AG09309 (cell line): ENCODE measurements around the gene PUM1.

Source experiments
- DNase-seq: peaks from one replicate; pipeline ENCODE4 v3.0.0-alpha.2; 2010; ENCODE audit warnings: low read depth
- H3K4me3 ChIP-seq: 2 replicates; pipeline ENCODE4 v1.5.1; 2011; ENCODE audit warnings: mild to moderate bottlenecking, low read depth, low read length, moderate library complexity; ENCODE audit not compliant: control insufficient read depth
- TF ChIP-seq, protein P1 (sequence below): IDR thresholded peaks from 2 replicates; pipeline ENCODE4 v1.5.1; 2011; ENCODE audit warnings: mild to moderate bottlenecking, low read depth, low read length, inconsistent platforms; ENCODE audit not compliant: insufficient read depth, control insufficient read depth; ENCODE audit errors: missing control alignments

PUM1 gene

GRCh38 chr1:31031330-31032143 is 34.0 kb downstream of the PUM1 start:
- H3K4me3 ChIP-seq: no peak overlapping the region
- TF ChIP-seq, protein P1, sequence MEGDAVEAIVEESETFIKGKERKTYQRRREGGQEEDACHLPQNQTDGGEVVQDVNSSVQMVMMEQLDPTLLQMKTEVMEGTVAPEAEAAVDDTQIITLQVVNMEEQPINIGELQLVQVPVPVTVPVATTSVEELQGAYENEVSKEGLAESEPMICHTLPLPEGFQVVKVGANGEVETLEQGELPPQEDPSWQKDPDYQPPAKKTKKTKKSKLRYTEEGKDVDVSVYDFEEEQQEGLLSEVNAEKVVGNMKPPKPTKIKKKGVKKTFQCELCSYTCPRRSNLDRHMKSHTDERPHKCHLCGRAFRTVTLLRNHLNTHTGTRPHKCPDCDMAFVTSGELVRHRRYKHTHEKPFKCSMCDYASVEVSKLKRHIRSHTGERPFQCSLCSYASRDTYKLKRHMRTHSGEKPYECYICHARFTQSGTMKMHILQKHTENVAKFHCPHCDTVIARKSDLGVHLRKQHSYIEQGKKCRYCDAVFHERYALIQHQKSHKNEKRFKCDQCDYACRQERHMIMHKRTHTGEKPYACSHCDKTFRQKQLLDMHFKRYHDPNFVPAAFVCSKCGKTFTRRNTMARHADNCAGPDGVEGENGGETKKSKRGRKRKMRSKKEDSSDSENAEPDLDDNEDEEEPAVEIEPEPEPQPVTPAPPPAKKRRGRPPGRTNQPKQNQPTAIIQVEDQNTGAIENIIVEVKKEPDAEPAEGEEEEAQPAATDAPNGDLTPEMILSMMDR: no peak
- no peak for DNase-seq

GRCh38 chr1:31029026-31029425 is 36.5 kb downstream of the PUM1 start:
- no peak overlapping the region for H3K4me3 ChIP-seq
- TF ChIP-seq, protein P1: no peak
- no peak for DNase-seq

DNA sequence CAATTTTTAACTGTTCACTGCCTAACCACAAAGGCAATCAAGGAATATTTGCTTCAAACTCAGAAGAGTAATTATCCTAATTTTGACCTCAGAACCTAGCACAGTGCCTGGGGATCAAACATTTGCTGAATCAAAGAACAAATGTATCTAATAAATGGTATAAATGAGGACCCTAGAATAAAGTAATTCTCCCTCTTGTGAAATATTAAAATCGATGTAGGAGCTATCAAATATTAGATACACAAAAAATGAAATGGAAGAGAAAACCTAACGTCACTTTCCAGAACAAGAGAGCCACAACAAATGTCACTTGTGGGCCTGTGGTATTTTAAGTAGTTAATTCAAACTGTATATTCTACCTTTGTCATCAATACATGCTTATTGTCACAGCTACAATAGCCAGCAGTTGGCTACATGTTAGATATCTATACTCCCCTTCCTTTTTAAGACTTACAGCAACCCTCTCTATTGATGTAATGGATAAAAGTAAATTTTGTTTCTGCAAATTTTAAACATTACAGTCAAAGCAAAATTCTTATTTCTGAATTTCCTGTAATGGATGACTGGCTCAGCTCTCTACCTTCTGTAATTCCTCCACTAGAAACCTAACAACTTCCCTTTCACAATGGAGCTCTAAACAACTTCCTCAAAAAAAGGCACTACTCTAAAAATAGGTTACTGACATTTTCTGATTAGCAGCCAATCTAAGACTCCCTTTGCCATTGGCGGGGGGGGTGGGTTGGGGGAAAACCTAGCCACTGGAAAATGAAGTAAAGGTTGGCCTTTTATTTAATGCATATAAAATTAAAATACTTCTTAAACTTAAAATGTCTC is 37.6 kb downstream of the PUM1 start:
- no peak for DNase-seq
- no peak overlapping the region for H3K4me3 ChIP-seq
- TF ChIP-seq, protein P1: no peak

- DNase-seq: no peak
- TF ChIP-seq, protein P1: no peak
These were observed 43.3 kb downstream of the PUM1 start for GRCh38 chr1:31022259-31022658.

GRCh38 chr1:31020007-31020790 is 45.3 kb downstream of the PUM1 start:
- TF ChIP-seq, protein P1: no peak
- no peak overlapping the region for H3K4me3 ChIP-seq
- DNase-seq: no peak

More at GRCh38 chr1:31022259-31022658, 43.3 kb downstream of the PUM1 start:
- H3K4me3 ChIP-seq: no peak overlapping the region

DNA sequence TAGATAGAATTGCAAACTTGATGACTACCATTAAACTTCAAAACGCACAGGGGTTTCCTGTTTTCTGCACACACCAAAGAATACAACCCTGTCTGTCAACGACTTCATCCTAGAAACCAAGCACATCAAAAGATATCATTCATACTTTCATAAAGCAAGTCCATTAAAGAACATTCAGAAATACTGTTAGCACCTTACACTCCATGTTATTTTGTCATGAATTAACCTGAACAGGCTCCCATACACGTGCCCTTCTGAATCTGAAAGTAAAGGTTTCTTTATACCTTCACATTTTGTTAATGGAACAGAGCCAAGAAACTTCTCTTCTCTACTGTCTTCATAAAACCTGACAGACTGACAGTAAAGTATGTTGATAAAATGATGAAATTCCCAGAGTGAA is 46.1 kb downstream of the PUM1 start:
- DNase-seq: no peak
- TF ChIP-seq, protein P1: no peak
- H3K4me3 ChIP-seq: no peak overlapping the region
